ENCODE data around the gene ABCA3. TPM values are rescaled to one million over a fixed set of nuclear protein-coding genes. Genes with fewer than 3 reads are reported as not detected.

ABCA3 gene
- total RNA-seq, 1 experiment from 2014 or later = 58.4 TPM

GRCh38 chr16:2341456-2342447 lies 1.2 kb upstream of the ABCA3 start:
- TF ChIP-seq CTCF (IDR thresholded peaks at IDR 0.05) = no peak
- no peak for TF ChIP-seq SIN3A (IDR thresholded peaks at IDR 0.05; ENCODE audit: borderline replicate concordance, insufficient read depth, low read depth, low read length)
- no peak for TF ChIP-seq TCF7L2 (IDR thresholded peaks at IDR 0.05; ENCODE audit: low read depth, low read length)
- TF ChIP-seq POLR2AphosphoS5 (IDR thresholded peaks at IDR 0.05; ENCODE audit: low read depth, low read length) = no peak
- no peak for TF ChIP-seq REST (IDR thresholded peaks at IDR 0.05; ENCODE audit: insufficient read depth in 1 of 2, low read depth in 2 of 2, low read length in 1 of 2)
- no peak overlapping the region for H3K4me3 ChIP-seq (ENCODE audit: low read depth in 2 of 2, low read length in 2 of 2)
- peaks cover 18% of the 10 kb centered on the region for H3K4me1 ChIP-seq (ENCODE audit: control insufficient read depth, insufficient read depth, low read length)
- no peaks in the 10 kb centered on the region for H3K36me3 ChIP-seq (ENCODE audit: control insufficient read depth, insufficient read depth, low read length)
- no peaks in the 10 kb centered on the region for H3K9me3 ChIP-seq (ENCODE audit: control insufficient read depth, insufficient read depth, low read depth, low read length)
- intact Hi-C loops (cut with micrococcal nuclease; ENCODE audit: unreplicated experiment) (no loop called here), in situ Hi-C loops (cut with HindIII; ENCODE audit: low pct_unique_long_range_greater_than_20kb, low sequenced_read_pairs) (no loop called here)
- no peak overlapping the region for H3K27ac ChIP-seq (ENCODE audit: low read length)
- DNase-seq (ENCODE audit: low read depth, low spot score) = no peak
- ChIA-PET POLR2A (no interaction called here), CTCF (no interaction called here)
- no TSS peak for BruUV-seq (replicated peaks)
- H3K27me3 ChIP-seq (ENCODE audit: control insufficient read depth, insufficient read depth, low read length) = no peaks in the 10 kb centered on the region
- no peak for ATAC-seq

- ATAC-seq (peak; percentile 78), DNase-seq (ENCODE audit: low read depth, low spot score) (no peak)
- peak overlapping the region; percentile 73 to 79 for H3K4me3 ChIP-seq (ENCODE audit: low read depth in 2 of 2, low read length in 2 of 2)
- H3K4me1 ChIP-seq (ENCODE audit: control insufficient read depth, insufficient read depth, low read length) = peaks cover 18% of the 10 kb centered on the region
- BruUV-seq (replicated peaks) = no TSS peak
- peak overlapping the region; percentile 86 for H3K27ac ChIP-seq (ENCODE audit: low read length)
- intact Hi-C loops (cut with micrococcal nuclease; ENCODE audit: unreplicated experiment) = no loop called here
- no peak for TF ChIP-seq TCF7L2 (IDR thresholded peaks at IDR 0.05; ENCODE audit: low read depth, low read length)
- TF ChIP-seq REST (IDR thresholded peaks at IDR 0.05; ENCODE audit: insufficient read depth in 1 of 2, low read depth in 2 of 2, low read length in 1 of 2) = no peak
- TF ChIP-seq SIN3A (IDR thresholded peaks at IDR 0.05; ENCODE audit: borderline replicate concordance, insufficient read depth, low read depth, low read length) = peak; percentile 59; the same call in 1 of the 2 replicates
- no peak for TF ChIP-seq CTCF (IDR thresholded peaks at IDR 0.05)
- TF ChIP-seq POLR2AphosphoS5 (IDR thresholded peaks at IDR 0.05; ENCODE audit: low read depth, low read length) = no peak; the same call in 1 of the 2 replicates
- POLR2A ChIA-PET = no interaction called here
- H3K27me3 ChIP-seq (ENCODE audit: control insufficient read depth, insufficient read depth, low read length) = no peaks in the 10 kb centered on the region
- in situ Hi-C loops (cut with HindIII; ENCODE audit: low pct_unique_long_range_greater_than_20kb, low sequenced_read_pairs) = no loop called here
- H3K36me3 ChIP-seq (ENCODE audit: control insufficient read depth, insufficient read depth, low read length) = no peaks in the 10 kb centered on the region
- no peaks in the 10 kb centered on the region for H3K9me3 ChIP-seq (ENCODE audit: control insufficient read depth, insufficient read depth, low read depth, low read length)
- CTCF ChIA-PET = interaction anchor here (0.8 kb wide), 1 partner anchor 49 kb away, joined by 3 read pairs; no protein-coding TSS in a partner anchor
These were observed 725 bp downstream of the ABCA3 start for GRCh38 chr16:2339521-2340484.
